ENCODE measurements around the gene OR52K1.
"Not testable (repeated sequence)": the region's sequence is repeated elsewhere in the genome, so short reads cannot be mapped to it uniquely, and the experiment has no call there.

The OR52K1 gene

DNA sequence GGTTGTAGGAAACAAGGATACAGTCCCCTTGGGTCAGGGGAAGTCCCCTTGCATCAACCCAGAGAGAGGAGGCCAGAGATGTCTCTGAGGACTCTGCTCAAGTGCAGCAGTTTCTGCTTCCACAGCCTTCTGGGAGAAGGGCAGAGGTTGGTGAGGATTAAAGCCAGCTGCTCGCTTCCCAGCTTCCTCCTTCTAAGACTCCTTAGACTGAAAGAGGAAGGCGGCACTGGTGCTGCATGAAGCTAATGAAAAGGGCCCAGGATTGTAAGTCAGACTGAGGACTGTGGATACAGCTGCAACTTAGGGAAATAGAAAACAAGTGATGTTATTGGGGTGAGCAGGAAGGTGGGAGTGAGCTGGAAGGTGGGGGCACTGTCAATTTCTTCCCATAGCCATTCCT is at the start of gene OR52K1:
TSS of gene OR52K1 (plus strand) at position 202 of the 400 bp plus-strand sequence. CDS start 6,255 bp downstream, outside the sequence.
- no peak for DNase-seq

- no peak for DNase-seq
These were observed 48.6 kb upstream of the OR52K1 start for GRCh38 chr11:4433856-4434255.

GRCh38 chr11:4436411-4436810 is 46.0 kb upstream of the OR52K1 start:
- no peak for DNase-seq

GRCh38 chr11:4441515-4441914 is 40.9 kb upstream of the OR52K1 start:
- DNase-seq = no peak

DNA sequence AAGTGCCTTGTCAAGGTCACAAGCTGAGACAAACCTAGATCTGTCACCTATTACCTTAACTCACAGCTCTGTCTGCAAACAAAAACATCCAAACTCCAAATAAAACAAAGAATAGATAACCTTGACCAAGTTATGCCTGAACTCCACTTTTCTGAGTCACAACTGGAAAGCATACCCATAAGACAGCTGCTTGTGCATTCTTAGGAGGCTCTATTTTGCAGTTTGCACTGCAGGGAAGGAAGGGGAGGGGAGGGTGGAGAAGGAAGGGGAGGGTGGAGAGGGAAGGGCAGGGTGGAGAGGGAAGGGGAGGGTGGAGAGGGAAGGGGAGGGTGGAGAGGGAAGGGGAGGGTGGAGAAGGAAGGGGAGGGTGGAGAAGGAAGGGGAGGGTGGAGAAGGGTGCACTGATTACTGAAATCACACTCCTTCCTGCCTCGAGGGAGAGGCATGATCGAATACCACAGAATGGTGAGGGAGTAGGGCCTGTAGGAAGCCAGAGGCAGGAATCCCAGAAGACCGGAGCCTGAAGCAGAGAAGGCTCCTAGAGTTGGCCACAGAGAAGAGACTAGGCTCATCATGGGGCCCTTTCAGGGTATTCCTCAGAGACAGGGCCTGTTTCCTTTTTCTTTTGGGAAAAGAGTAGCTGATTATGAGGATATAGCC is 39.1 kb upstream of the OR52K1 start:
- no peak for DNase-seq

GRCh38 chr11:4448995-4449394 is 33.5 kb upstream of the OR52K1 start, which contains the start of gene OR52K2:
TSS of gene OR52K2 (plus strand) at chr11:4449295. CDS start at chr11:4449340, 45 bp downstream.
- DNase-seq = no peak

GRCh38 chr11:4453118-4453517 is 29.3 kb upstream of the OR52K1 start:
- DNase-seq = no peak

DNA sequence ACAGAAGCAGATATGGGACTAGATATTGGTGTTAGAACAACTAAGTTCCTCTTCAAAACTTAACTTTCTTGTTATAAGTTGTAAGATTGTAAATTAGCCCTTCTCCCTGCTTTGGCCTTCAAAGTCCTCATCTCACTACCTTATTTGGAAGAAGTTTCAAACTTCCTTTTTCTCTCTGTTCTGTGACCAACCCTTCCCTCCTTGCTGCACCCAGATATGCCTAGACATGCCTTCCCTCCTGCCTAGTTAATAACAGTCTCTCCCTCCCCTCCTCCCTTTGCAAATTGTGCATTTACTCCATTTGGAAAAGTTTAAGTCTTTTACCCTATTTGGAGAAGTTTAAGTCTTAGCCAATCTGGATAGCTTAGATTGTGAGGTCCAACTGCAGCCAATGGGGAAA is 28.4 kb upstream of the OR52K1 start:
- no peak for DNase-seq

GRCh38 chr11:4455419-4455818 is 27.0 kb upstream of the OR52K1 start:
- DNase-seq = no peak

- no peak for DNase-seq
These were observed 22.9 kb upstream of the OR52K1 start for GRCh38 chr11:4459500-4459899.

DNA sequence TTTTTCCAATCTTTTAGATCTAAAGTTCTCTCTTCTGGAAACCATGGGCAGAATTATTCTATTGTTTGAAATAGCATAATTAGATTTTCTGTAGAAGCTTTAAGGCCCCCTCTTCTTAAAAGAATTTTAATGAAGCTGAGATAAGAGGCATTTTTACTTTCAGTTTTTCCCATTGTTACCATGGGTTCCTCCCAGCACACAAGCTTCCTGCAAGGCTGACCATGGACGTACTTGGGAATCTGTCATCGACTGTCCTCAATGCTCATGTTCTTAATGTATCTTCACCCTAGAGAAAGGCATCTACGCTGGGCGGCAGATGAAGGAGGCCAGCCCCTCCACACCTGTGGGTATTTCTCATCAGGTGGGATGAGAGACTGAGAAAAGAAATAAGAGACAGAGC is 22.3 kb upstream of the OR52K1 start:
- DNase-seq = no peak

DNA sequence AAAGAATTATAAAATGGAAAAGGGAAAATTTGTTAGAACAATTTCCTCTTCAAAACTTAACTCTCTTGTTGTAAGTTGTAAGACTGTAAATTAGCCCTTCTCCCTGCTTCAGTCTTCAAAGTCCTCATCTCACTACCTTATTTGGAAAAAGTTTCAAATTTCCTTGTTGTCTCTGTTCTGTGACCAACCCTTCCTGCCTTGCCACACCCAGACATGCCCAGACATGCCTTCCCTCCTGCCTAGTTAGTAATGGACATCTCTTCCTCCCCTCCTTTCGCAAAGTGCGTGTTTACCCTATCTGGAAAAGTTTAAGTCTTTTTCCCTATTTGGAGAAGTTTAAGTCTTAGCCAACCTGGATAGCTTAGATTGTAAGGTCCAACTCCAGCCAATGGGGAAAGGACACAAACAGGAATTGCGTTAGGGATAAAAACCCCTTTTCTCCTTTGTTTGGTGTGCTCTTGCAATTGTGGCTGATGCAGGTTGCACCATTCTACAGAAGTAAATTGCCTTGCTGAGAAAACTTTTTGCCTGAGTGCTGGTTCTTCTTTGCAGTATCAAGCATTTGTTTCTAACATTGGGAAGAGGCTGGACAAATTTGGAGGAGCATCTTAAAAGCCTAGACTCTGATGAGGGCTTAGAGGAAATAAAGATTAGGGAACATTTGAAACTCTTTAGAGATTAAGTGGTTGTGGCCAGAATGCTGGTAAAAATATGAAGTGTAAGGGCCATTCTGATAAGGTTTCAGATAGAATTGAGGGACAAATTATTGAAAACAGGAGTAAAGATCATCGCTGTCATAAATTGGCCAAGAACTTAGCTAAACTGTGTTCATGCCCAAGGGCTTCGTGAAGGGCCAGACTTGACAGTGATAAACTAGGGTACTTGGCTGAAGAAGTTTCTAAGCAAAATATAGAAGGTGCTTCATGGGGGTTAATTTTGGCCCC is 18.0 kb upstream of the OR52K1 start:
- no peak for DNase-seq

- DNase-seq = no peak
These were observed 17.0 kb upstream of the OR52K1 start for GRCh38 chr11:4465407-4465806.

- no peak for DNase-seq
These were observed 16.1 kb upstream of the OR52K1 start for GRCh38 chr11:4466131-4466870.

DNA sequence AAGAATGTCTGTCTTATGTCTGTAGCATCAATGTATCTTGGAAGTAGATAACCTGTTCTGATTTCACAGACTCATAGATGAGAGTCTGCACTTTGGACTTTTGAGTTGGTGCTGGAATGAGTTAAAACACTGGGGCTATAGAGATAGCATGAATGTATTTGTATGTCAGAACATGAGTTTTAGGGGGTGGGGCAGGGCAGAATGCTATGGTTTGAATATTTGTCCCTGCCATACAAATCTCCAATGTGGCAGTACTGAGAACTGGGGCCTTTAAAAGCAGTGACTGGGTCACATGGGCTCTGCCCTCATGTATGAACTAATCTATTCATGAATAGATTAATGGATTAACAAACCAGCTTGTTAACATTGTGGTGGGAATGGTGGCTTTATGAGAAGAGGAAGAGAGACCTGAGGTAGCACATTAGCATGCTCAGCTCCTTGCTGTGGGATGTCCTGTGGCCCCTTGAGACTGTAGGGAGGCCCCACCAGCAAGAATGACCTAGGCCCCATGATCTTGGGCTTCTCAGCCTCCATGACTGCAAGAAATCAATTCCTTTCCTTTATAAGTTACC is 15.5 kb upstream of the OR52K1 start:
- no peak for DNase-seq

DNA sequence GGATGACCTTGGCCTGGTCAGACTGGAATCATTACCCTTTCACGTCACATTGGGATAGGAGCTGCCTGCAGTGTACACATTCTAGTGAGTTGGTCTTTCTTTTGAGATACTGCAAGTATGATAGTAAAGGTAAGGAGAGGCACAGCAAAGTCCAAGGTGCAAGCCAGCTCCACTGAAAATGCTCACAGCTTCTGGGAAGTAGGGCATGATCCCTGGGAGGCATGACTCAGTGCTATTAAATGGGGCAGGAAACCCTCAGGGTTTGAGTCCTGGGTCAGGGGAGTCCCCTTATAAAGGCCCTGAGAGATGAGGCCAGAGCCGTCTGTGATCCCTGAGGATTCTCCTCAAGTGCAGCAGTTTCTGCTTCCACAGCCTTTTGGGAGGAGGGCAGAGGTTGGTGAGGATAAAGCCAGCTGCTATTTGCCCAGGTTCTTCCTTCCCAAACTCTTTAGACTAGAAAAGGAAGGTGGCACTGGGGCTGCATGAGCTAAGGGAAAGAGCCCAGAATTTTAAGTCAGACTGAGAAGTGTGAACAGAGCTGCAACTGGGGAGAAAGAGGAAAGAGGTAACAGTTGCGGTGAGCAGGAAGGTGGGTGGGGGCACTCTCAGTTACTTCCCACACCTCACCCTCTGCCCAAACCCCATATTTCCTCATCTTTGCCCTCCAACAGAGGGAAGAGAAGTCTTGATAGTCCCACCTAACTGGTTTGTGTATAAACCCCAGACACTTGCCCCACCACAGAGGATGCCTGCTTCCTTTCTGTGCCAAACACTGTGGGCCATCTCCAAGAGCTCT is 14.4 kb upstream of the OR52K1 start:
- no peak for DNase-seq

- DNase-seq = no peak
These were observed 2.8 kb upstream of the OR52K1 start for GRCh38 chr11:4479644-4480043.

DNA sequence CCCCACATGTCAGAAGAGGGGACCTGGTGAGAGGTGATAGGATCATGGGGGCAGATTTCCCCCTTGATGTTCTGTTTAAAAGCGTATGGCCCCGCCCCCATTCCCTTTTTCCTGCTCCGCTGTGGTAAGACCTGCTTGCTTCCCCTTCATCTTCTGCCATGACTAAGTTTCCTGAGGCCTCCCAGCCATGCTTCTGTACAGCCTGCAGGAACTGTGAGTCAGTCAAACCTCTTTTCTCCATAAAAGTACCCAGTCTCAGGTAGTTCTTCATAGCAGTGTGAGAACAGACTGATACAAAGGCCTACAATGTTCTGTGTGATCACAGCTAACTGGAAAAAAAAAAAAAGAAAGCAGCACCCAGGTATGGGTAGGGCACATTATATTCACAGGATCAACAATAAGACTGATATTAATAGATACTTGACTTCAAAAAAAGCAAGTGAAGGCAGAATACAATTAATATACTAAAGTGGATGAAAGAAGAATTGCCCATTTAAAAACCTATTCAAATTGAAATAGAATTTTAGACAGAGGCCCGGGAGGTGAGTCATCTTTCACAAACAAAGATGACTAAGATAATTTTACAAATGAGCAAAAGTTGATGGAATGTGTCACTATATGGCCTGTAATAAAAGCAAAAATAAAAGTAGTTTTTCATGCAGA is 1.7 kb upstream of the OR52K1 start:
- DNase-seq = no peak

DNA sequence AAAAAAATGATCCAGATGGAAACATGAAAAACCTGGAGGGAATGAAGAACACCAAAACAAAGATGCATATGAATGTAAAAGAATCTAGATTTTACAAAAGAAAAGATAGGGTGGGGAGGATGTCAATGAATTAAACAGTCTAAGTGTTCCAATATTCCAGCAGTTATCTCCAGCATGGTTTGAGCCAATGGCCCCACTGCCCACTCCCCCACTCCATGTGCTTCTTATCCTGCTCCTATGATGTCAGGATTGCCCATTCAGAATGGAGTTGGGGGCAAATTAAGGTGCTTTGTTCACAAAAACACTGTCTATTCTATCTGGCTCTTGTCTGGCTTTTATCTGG is 1.2 kb upstream of the OR52K1 start:
- no peak for DNase-seq

DNA sequence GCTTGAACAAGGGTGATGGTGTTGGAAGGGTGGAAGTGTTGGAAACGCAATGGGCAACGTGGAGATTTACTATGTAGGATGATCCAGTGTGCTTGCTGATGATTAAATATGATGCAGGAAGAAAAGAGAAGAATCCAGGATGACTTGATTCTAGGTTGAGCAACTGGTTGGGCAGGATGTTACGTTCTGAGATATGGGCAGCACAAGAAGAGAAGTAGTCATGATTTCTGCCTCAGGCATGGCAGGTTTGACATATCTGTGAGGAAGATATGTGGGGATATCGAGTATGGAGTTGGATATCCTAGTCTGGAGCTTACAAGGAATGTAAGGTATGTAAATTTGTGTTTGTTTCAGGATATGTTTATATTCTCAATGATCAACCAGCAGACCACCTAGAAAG is 1.9 kb downstream of the OR52K1 start:
- no peak for DNase-seq

DNA sequence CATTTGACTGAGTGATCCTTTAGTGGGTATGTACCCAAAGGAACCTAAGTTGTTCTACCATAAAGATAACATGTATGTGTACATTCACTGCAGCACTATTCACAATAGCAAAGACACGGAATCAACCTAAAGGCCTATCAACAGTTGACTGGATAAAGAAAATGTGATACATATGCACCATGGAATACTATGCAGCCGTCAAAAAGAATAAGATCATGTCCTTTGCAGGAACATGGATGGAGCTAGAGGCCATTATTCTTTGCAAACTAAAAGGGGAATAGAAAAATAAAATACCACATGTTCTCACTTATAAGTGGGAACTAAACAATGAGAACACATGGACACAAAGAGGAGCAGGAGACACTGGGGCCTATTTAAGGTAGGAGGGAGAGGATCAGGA is 9.0 kb downstream of the OR52K1 start:
- not testable (repeated sequence) for DNase-seq

All from activated naive CD4-positive, alpha-beta T cell (primary cell).